HG03558 (cell line): ENCODE measurements around the gene HMG20A.

Experiments
- ATAC-seq: cut with Tn5 transposase; IDR thresholded peaks from one replicate; pipeline ENCODE4 v1.9.1; 2021; ENCODE audit warnings: moderate number of reproducible peaks; ENCODE audit not compliant: unreplicated experiment; ENCODE audit errors: extremely low read depth

Gene HMG20A

GRCh38 chr15:77532067-77532710 is 111.5 kb downstream of the HMG20A start:
- ATAC-seq = no peak

GRCh38 chr15:77532846-77533245 is 112.2 kb downstream of the HMG20A start:
- ATAC-seq = no peak

GRCh38 chr15:77533578-77534430 is 113.1 kb downstream of the HMG20A start:
- no peak for ATAC-seq
